Esophagus mucosa (tissue), 1 donor: ENCODE data around the gene LRRC56. TPM values are rescaled to one million over a fixed set of nuclear protein-coding genes. Genes with fewer than 3 reads are reported as not detected.

ENCODE experiments used
- ATAC-seq: fragments of 200-7000 bp; cut with Tn5 transposase; one replicate; pipeline ENCODE4 v1.9.1; 2020
- total RNA-seq: library from RNA; stranded (reverse); gene quantifications from one replicate; pipeline ENCODE4 v1.2.4, GENCODE V29; 2023
- donor health status: DM: yes; HTN: yes; CAD: no.

The LRRC56 gene
- total RNA-seq, 1 donor from 2014 or later, result 1.3 TPM

GRCh38 chr11:601573-602245, 64.4 kb downstream of the LRRC56 start:
- ATAC-seq, result no peak

- ATAC-seq, result no peak
Observed at GRCh38 chr11:603154-603553, 65.8 kb downstream of the LRRC56 start.

Other genes starting within 250 kb of the LRRC56 start
- gene PGGHG, start 248.4 kb upstream of the LRRC56 start, total RNA-seq, result 2.4 TPM
- not detected for gene IFITM5, start 238.0 kb upstream of the LRRC56 start, total RNA-seq
- 94.0 TPM for gene IFITM2, start 229.7 kb upstream of the LRRC56 start, total RNA-seq
- 59.8 TPM for gene IFITM1, start 223.5 kb upstream of the LRRC56 start, total RNA-seq
- 180 TPM for gene IFITM3, start 216.7 kb upstream of the LRRC56 start, total RNA-seq
- gene B4GALNT4, start 168.0 kb upstream of the LRRC56 start, total RNA-seq, result 0.32 TPM
- gene PKP3, start 143.3 kb upstream of the LRRC56 start, total RNA-seq, result 359 TPM
- gene SIGIRR, start 122.5 kb upstream of the LRRC56 start, total RNA-seq, result 15.4 TPM
- 12.8 TPM for gene ANO9, start 95.5 kb upstream of the LRRC56 start, total RNA-seq
- 12.0 TPM for gene PTDSS2, start 87.2 kb upstream of the LRRC56 start, total RNA-seq
- 152 TPM for gene RNH1, start 30.3 kb upstream of the LRRC56 start, total RNA-seq
- 118 TPM for gene HRAS, start 2.0 kb upstream of the LRRC56 start, total RNA-seq
- gene LMNTD2, start 23.2 kb downstream of the LRRC56 start, total RNA-seq, result 3.0 TPM
- gene RASSF7, start 23.4 kb downstream of the LRRC56 start, total RNA-seq, result 19.6 TPM
- 17.6 TPM for gene PHRF1, start 38.9 kb downstream of the LRRC56 start, total RNA-seq
- 19.5 TPM for gene IRF7, start 78.4 kb downstream of the LRRC56 start, total RNA-seq
- gene CDHR5, start 87.4 kb downstream of the LRRC56 start, total RNA-seq, result not detected
- gene SCT, start 89.7 kb downstream of the LRRC56 start, total RNA-seq, result not detected
- 0.16 TPM for gene DRD4, start 99.7 kb downstream of the LRRC56 start, total RNA-seq
- gene DEAF1, start 157.7 kb downstream of the LRRC56 start, total RNA-seq, result 23.8 TPM
- 15.7 TPM for gene TMEM80, start 158.3 kb downstream of the LRRC56 start, total RNA-seq
- 259 TPM for gene EPS8L2, start 168.7 kb downstream of the LRRC56 start, total RNA-seq
- gene TALDO1, start 209.9 kb downstream of the LRRC56 start, total RNA-seq, result 263 TPM
- gene GATD1, start 240.0 kb downstream of the LRRC56 start, total RNA-seq, result 38.4 TPM